DOHH2 (cell line): ENCODE data around the gene KRT14.
"Not testable (repeated sequence)": the region's sequence is repeated elsewhere in the genome, so short reads cannot be mapped to it uniquely, and the experiment has no call there.

Experiments
- H3F3A ChIP-seq: fragments of 200-600 bp; sonication (generic), shearing (Covaris generic); 2 replicates; pipeline ENCODE4 v1.6.0; 2016; ENCODE audit warnings: antibody characterized with exemption, mild to moderate bottlenecking; ENCODE audit not compliant: control insufficient read depth, insufficient read depth
- H3K27ac ChIP-seq: fragments of 200-600 bp; sonication (generic); 2 replicates; pipeline ENCODE4 v1.5.1; 2014; ENCODE audit warnings: low read depth, mild to moderate bottlenecking, low read length, moderate library complexity
- H3K27me3 ChIP-seq: fragments of 200-600 bp; sonication (generic); 2 replicates; pipeline ENCODE4 v1.6.1; 2014; ENCODE audit warnings: mild to moderate bottlenecking, low read length, mixed read lengths; ENCODE audit not compliant: control insufficient read depth
- H3K36me3 ChIP-seq: fragments of 200-600 bp; sonication (generic); 2 replicates; pipeline ENCODE4 v1.6.1; 2014; ENCODE audit warnings: mild to moderate bottlenecking, low read length, moderate library complexity, mixed read lengths; ENCODE audit not compliant: control insufficient read depth
- H3K4me1 ChIP-seq: fragments of 200-600 bp; sonication (generic); 2 replicates; pipeline ENCODE4 v1.6.1; 2014; ENCODE audit warnings: mild to moderate bottlenecking, low read length, mixed read lengths; ENCODE audit not compliant: control insufficient read depth
- H3K4me2 ChIP-seq: fragments of 200-600 bp; sonication (generic); 2 replicates; pipeline ENCODE4 v1.6.0; 2014; ENCODE audit warnings: mild to moderate bottlenecking, low read length, moderate library complexity
- H3K4me3 ChIP-seq: fragments of 200-600 bp; sonication (generic); 2 replicates; pipeline ENCODE4 v1.5.1; 2014; ENCODE audit warnings: mild to moderate bottlenecking, low read length, mixed read lengths
- H3K79me2 ChIP-seq: fragments of 200-600 bp; sonication (generic); 2 replicates; pipeline ENCODE4 v1.6.1; 2014; ENCODE audit warnings: mild to moderate bottlenecking, low read length, mixed read lengths; ENCODE audit not compliant: control insufficient read depth
- H3K9me2 ChIP-seq: fragments of 200-600 bp; sonication (generic); replicated peaks from 2 replicates; pipeline ENCODE4 v1.6.1; 2014; ENCODE audit warnings: mild to moderate bottlenecking, low read length, mixed read lengths; ENCODE audit not compliant: control insufficient read depth
- H3K9me3 ChIP-seq: fragments of 200-600 bp; sonication (generic); 2 replicates; pipeline ENCODE4 v1.6.1; 2014; ENCODE audit warnings: antibody characterized with exemption, low read length, mixed read lengths; ENCODE audit not compliant: control insufficient read depth, insufficient read depth
- H4K20me1 ChIP-seq: fragments of 200-600 bp; sonication (generic); 2 replicates; pipeline ENCODE4 v1.6.0; 2014; ENCODE audit warnings: low read depth, mild to moderate bottlenecking, antibody characterized with exemption, low read length, moderate library complexity; ENCODE audit not compliant: control insufficient read depth, insufficient read depth
- EZH2phosphoT487 ChIP-seq: fragments of 200-600 bp; sonication (generic); IDR thresholded peaks from 2 replicates; pipeline ENCODE4 v1.6.1; 2017; ENCODE audit warnings: borderline replicate concordance, mild to moderate bottlenecking, antibody characterized with exemption, low read length, moderate library complexity, mixed read lengths
- TF ChIP-seq, protein P1 (sequence below): fragments of 200-600 bp; sonication (generic); IDR thresholded peaks from one replicate; pipeline ENCODE4 v1.5.1; 2014; ENCODE audit warnings: antibody characterized with exemption, mild to moderate bottlenecking, low read depth, low read length; ENCODE audit not compliant: poor library complexity, severe bottlenecking

KRT14 gene

DNA sequence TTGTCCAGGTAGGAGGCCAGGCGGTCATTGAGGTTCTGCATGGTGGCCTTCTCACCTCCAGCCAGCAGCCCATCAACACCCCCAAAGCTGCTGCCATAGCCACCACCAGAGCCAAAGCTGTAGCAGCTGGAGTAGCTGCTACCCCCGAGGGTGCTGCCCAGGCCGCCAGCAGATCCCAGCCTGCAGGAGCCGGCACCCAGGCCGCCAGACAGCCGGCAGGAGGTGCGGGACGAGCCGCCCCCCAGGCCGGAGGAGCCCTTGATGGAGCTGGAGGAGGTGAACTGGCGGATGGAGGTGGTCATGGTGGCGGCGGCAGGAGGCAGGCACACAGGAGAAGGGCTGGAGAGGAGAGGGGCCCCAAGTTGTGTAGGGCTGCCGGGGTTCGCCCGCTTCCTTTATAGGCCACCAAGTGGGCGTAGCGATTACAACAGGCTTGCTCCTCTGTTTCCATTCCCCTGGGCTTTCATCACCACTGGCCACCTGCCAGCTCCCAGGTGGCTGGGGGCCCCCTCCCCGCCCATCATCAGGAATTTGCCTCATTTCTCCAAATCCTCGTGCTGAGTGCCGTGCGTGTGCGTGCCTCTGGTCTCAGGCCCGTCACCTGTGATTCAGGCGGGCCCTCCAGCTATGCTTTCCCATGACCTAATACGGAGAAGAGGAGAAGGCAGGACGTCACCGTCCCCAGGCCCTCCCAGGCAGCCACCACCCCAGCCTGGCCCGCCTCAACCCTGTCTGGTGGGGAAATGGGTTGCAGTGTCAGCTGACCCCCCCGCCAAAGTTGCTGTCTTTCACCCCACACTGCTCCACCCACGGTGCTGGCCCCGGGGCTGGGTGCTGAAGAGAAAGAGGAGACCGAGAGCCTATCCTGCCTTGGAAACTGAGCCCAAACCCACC lies 37.8 kb upstream of the KRT14 start, which contains the start of gene KRT17:
Gene KRT17 (minus strand): TSS at position 368 of the 894 bp plus-strand sequence. CDS start 66 bp downstream, at position 302.
- Histone ChIP-seq H3K79me2 (no peaks in the 10 kb centered on the region), H4K20me1 (no peaks in the 10 kb centered on the region), H3K27ac (no peak within 1 kb of the TSS), H3K36me3 (no peaks in the 10 kb centered on the region), H3K4me1 (no peaks in the 10 kb centered on the region), H3K9me3 (no peaks in the 10 kb centered on the region), H3K4me2 (no peak within 1 kb of the TSS), H3K27me3 (no peaks in the 10 kb centered on the region), H3K4me3 (no peak within 1 kb of the TSS), H3F3A (no peaks in the 10 kb centered on the region), H3K9me2 (no peaks in the 10 kb centered on the region)
- TF ChIP-seq EZH2phosphoT487, result no peak
- TF ChIP-seq, protein P1, sequence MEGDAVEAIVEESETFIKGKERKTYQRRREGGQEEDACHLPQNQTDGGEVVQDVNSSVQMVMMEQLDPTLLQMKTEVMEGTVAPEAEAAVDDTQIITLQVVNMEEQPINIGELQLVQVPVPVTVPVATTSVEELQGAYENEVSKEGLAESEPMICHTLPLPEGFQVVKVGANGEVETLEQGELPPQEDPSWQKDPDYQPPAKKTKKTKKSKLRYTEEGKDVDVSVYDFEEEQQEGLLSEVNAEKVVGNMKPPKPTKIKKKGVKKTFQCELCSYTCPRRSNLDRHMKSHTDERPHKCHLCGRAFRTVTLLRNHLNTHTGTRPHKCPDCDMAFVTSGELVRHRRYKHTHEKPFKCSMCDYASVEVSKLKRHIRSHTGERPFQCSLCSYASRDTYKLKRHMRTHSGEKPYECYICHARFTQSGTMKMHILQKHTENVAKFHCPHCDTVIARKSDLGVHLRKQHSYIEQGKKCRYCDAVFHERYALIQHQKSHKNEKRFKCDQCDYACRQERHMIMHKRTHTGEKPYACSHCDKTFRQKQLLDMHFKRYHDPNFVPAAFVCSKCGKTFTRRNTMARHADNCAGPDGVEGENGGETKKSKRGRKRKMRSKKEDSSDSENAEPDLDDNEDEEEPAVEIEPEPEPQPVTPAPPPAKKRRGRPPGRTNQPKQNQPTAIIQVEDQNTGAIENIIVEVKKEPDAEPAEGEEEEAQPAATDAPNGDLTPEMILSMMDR, result no peak

DNA sequence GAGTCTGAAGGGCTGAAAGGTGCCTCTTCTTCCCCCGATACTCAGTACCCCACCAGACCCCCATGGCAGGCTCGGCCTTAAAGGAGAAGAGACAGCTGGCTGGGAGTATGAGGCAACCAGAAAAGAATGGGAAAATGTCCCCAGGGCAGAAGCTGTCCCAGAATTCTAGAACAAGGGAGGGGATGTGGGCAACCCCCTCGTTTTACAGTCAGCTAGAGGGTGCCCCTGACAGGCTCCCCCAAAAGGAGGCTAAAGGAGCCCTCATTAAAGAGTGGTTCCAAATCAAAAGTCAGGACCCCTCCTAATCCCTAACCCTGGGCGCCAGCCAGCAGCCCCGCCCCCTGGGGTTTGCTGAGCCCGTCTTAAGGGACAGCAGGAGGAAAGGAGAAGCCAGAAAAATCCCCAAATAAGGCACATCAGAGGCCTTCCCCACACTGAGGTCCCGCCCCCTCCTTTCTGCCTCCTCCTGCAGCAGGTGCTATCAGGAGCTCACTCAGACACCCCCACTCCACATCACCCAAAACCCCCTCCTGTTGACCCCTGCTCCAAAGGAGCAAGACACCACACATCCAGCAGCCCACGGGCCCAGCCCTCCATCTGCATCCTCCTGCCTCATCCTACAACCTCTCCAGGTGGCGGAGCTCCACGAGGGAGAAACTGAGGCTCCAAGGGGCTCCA lies 36.6 kb upstream of the KRT14 start:
- H3K27ac ChIP-seq, H3K4me2 ChIP-seq: not testable (repeated sequence)

DNA sequence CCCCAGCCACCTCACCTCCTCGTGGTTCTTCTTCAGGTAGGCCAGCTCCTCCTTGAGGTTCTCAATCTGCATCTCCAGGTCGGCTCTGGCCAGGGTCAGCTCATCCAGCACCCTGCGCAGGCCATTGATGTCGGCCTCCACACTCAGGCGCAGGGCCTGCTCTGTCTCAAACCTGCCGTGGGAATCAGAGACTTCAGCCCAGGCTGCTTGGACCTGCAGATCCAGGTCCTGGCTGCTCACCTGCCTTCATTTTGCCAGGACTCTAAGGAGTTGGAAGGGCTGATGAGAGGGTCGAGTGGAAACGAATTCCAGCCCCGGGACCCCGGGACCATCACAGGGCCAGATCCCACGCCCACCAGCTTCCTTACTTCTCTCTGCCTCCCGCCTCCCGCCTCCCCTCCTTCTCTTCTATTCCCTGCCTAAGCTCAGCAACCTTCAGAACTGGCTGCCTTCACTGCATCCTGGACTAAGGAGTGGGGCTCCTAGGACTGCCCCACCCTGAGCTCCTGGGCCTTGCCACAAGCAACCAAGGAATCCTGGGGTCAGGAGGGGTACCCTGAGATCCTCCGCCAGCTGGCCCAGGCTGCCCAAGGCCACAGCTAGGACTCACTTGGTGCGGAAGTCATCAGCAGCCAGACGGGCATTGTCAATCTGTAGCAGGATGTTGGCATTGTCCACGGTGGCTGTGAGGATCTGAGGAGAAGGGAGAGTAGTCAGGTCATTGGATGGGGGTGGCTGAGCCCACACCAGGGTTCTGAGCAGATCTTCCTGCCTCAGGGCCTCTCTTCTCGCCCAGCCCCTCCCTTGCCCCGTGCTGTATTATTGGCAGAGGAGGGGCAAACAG lies 35.9 kb upstream of the KRT14 start:
- H3K4me1 ChIP-seq, H3K79me2 ChIP-seq, H3K4me3 ChIP-seq, H3K27ac ChIP-seq, H3K4me2 ChIP-seq, H3F3A ChIP-seq, H4K20me1 ChIP-seq, H3K9me3 ChIP-seq, H3K36me3 ChIP-seq, H3K9me2 ChIP-seq, H3K27me3 ChIP-seq: not testable (repeated sequence)

More for the DNA sequence above, 36.6 kb upstream of the KRT14 start:
- H3K79me2 ChIP-seq, H3F3A ChIP-seq, H3K27me3 ChIP-seq, H3K4me1 ChIP-seq, H3K9me2 ChIP-seq, H3K9me3 ChIP-seq, H4K20me1 ChIP-seq, H3K36me3 ChIP-seq, H3K4me3 ChIP-seq: not testable (repeated sequence)

DNA sequence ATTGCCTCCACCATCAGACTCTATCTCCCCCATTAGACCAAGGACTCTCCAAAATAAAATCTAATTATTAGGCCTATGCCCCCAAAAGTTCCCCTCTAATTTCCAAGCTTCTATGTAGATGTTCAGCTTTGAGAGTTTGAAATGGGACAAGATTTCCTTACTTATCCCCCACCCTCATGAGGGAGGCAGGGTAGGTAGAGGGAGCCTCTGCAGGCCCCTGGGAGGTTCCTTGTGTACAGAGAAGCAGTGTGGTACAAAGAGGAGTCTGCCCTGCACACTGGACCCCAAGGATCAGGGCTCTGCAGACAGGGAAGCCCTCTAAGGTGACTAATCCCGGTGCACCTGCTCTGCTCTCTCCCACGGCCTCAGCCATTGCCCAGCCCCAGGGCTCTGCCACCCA lies 35.2 kb upstream of the KRT14 start:
- no peaks in the 10 kb centered on the region for H3F3A ChIP-seq
- no peaks in the 10 kb centered on the region for H3K36me3 ChIP-seq
- no peaks in the 10 kb centered on the region for H3K27me3 ChIP-seq
- no peak overlapping the region for H3K4me2 ChIP-seq
- TF ChIP-seq, protein P1, result no peak
- TF ChIP-seq EZH2phosphoT487, result no peak
- no peak overlapping the region for H3K27ac ChIP-seq
- no peaks in the 10 kb centered on the region for H4K20me1 ChIP-seq
- H3K9me2 ChIP-seq, result no peaks in the 10 kb centered on the region
- no peaks in the 10 kb centered on the region for H3K9me3 ChIP-seq
- H3K4me1 ChIP-seq, result no peaks in the 10 kb centered on the region
- no peaks in the 10 kb centered on the region for H3K79me2 ChIP-seq
- H3K4me3 ChIP-seq, result no peak overlapping the region

DNA sequence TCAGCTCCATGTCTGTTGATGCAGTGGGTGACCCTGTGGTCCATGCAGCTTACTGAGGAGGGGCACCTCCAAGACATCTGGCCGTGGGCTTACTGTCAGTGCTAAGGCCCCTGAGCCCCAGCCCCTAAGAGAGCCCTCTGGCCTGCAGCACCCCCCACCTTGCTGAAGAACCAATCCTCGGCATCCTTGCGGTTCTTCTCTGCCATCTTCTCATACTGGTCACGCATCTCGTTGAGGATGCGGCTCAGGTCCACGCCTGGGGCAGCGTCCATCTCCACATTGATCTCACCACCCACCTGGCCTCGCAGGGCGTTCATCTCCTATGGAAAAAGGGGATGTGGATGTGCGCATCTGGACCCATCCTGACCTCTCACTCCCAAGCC lies 34.7 kb upstream of the KRT14 start:
- not testable (repeated sequence) for H3F3A ChIP-seq, H3K4me1 ChIP-seq, H3K4me2 ChIP-seq, H3K9me2 ChIP-seq, H3K79me2 ChIP-seq, H3K4me3 ChIP-seq, H4K20me1 ChIP-seq, H3K9me3 ChIP-seq, H3K27me3 ChIP-seq, H3K36me3 ChIP-seq, H3K27ac ChIP-seq
